ENCODE measurements around the gene TMEM186.
"Not testable (repeated sequence)": the region's sequence is repeated elsewhere in the genome, so short reads cannot be mapped to it uniquely, and the experiment has no call there.

TMEM186 gene, protein sequence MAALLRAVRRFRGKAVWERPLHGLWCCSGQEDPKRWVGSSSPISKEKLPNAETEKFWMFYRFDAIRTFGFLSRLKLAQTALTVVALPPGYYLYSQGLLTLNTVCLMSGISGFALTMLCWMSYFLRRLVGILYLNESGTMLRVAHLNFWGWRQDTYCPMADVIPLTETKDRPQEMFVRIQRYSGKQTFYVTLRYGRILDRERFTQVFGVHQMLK

DNA sequence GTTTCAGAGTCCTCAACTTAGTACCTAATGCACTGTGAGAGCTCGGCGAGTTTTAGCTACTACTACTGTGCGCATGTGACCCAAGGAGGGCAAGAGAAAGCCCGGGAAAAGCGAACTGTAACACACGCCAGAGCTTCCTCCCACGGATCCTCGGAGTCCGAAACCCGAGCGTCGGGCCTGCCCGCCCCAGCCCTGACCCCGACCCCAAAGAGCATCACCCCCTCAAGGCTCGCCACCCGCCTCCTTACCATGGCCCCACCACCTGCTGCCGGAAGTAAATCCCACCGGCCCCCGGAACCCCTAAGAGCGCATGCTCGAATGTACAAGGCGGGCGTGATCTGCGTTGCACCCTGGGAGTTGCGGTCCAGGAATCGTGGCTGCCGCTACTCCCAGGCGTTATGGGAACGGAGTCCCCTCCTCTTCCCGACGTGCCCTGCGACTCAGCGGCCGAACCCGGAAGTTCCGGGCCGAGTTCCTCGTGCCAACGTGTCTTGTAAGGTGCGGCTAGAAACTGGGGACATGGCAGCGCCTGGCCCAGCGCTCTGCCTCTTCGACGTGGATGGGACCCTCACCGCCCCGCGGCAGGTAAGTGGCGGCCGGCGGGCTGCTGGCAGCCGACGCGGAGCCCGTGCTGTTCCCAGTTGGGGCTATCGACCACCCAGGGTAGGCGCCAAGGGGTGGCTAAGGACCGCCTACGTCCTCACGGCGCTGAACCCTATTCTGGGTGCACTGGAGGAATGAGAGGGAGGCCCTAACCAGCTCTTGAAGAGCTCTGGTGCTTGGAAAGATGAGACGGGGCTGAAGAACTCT is at the start of gene TMEM186, which contains the start of gene PMM2:
Gene TMEM186, minus strand, starts transcription at position 276 of the 810 bp plus-strand sequence. Its CDS starts 25 bp downstream, at position 251.
Gene PMM2, plus strand, starts transcription at position 476 of the 810 bp plus-strand sequence. Its CDS starts 44 bp downstream, at position 520.
- peak; percentile 81 for DNase-seq

DNA sequence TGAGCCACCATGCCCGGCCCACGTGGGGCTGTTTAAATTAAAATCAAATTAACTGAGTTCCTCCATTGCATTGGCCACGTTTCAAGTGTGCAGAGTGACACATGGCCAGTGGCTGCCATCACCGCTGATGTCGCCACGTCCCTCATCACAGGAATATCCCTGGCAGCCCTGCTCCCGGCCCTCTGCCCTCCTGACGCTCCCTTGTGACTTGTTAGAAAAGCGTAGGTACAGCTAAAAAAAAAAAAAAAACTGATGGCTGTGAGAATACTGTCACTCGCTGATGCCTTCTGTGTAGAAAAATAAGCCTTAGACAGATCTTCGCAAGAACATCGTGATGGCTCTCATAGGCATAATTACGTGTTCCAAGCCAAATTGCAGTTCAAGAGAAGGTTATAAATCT is 49.7 kb upstream of the TMEM186 start:
- no peak for DNase-seq

DNA sequence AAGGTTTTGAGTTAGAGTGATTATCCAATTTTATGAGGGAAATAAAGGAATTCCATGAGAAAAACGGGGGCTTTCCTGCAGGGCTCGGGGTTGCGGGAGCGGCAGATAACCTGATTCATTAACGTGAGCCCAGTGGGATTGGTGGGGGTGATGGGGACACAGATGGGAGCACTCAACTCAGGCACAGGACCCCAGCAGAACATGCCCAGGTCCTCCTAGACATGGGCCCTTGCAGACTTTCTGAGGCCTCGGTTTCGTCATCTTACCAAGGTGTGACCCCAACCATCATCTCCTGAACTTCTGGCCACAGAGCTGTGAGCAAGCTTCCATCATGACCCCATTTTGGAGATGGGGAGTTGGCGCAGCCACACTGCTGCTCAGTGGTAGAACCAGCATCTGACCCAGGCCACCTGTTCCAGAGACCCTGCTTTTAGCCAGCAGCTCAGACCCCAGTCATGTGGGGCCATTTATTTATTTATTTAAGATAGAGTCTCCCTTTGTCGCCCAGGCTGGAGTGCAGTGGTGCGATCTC is 49.0 kb upstream of the TMEM186 start:
- DNase-seq: no peak

DNA sequence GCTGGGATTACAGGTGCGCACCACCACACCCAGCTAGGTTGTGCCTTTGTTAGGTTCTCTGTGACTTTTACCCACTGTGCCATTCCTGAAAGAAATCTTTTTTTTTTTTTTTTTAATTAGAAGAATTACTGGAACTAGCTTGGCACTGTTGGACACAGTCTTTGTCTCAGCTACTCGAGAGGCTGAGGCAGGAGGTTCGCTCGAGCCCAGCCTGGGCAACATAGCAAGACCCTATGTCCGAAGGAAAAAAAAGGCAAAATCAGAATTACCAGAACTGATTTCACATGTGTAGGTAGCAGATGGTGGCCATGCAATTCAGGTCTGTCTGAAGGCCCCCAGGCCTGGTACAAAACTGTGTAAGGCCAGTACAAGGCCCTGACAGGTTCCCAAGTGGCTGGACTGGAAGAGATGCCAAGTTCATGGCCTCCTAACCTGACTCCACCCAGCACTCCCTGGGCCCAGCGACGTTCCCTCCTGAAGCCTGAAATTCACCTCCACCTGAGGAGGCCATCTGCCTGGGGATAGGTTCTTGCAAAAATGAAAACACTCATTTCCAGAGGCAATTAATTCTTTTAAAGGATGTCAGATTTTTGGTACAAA is 48.4 kb upstream of the TMEM186 start:
- no peak for DNase-seq

DNA sequence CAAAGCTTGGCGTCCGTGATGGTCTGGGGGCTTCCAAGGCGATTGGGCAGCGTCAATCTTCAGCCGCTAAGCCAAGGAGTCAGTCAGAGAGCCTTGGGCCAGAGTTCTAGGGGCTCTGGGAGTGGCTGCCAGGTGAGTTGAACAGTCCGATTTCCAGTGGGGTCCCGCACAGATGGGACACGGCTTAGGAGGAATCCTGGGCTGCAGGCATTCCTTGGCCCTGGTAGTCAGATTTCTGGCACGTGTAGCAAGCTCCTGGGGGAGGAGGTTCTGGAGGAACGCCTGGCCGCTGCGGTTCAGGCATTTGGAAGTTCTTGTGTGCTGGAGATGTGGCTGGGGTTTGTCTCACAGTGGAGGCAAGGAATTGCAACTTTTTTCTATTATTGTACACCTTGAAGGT is 45.9 kb upstream of the TMEM186 start:
- not testable (repeated sequence) for DNase-seq

DNA sequence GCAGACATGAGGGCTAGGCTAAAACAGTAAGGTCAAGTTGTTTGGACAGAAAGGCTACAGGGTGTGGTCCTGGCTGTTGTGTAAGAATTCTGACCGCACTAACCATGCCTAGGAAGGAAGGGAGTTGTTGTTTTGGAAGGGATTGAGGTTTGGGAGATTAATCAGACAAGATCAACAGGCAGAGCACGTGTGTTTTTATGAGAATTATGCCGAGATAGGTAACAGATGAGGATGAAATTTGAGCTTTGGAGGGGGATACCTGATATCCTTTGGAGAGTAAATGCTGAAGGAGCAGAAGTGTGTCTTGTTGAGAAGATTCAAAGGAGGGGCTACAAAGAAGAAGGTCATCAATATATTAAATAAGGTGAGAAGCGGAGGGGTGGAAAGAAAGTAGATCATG is 44.6 kb upstream of the TMEM186 start:
- not testable (repeated sequence) for DNase-seq

DNA sequence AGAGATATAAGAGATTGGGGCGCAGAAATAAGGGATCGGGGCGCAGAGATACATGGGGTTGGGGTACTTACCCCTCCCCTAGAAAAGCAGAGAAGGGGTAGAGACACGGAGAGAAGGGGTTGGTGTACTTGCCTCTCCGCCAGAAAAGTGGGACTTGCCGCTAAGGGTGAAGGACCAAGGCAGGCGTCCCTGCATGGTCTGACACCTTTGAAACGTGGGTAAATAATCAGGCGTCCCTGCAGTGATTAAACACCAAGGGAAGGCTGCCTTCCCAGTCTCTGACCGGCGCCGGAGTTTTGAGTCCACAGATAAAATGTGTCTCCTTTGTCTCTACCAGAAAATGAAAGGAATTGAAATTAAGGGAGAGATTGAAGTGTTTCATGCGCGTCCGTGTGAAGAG is 40.2 kb upstream of the TMEM186 start:
- DNase-seq: not testable (repeated sequence)

DNA sequence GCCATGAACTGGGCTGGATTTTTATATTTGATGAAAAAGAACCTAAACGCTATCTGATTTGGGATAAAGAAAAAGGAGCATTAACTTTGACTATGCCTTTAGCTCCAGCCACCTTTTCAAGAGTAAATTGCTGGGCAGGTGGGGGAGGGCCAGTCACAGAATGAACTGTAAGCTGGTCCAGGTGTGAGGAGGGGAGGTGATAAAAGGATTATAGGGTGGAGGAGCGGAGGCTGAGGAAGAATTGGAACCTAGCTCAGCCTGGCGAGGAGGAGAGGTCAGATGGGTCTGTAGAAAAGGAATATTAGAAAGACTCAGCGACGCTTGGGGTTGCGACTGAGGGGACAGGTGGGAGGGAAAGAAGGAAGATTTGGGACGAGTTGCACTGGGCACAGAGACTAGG is 39.4 kb upstream of the TMEM186 start:
- not testable (repeated sequence) for DNase-seq

DNA sequence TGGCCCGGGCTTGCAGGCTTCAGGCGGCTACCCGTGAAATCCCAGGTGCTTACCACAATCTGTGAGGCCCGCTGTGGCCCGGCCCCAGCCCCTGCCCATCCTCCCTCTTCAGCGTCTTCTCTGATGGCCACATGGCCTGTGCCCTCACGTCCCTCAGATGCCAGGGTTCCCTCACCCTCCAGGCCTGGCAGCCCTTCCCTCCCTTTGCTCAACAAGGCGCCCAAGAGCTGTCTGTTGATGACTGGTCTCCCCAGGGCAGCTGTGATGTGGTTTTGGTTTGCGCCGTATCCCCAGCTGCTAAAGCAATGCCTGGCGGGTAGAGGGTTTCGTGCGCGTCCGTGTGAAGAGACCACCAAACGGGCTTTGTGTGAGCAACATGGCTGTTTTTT is 35.3 kb upstream of the TMEM186 start:
- no peak for DNase-seq

DNA sequence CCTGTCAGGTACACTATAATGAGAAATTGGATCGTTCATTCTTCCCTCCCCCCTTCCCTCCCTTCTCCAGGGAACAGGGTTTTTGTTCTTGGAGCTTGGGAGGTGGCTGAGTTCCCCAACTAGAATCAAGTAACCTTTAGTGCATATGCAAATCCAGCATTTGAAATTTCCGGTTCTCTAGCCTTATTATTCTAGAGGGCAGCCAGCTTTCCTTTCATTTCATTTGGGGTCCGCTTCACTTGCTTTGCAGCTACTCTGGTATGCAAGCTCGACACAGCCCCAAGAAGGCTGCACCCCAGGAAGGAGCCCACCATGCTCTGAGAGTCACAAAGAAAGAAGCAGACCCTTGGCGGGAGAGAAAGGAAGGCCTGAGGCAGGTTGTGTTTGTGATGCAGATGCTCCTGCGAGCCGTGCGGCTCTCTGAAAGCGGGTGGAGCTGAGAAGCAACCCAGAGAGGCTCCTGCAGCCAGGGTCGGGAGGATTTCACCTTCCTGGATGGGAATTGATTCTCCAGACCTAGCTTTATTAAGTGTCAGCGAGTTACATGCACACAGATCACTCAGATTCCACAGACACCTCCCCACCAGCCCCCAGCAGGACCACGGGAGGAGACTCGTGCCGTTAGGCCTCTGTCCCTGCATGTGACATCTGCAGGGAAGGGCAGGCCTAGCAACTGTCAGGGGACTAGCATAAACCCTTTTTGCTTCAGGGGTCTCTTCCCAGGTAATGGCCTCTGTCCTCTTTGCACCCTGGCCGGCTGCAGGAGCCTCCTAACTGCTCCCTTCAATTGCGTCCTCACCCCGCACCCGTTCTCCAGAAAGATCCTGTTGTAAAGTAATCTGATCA is 34.7 kb upstream of the TMEM186 start:
- DNase-seq: no peak

DNA sequence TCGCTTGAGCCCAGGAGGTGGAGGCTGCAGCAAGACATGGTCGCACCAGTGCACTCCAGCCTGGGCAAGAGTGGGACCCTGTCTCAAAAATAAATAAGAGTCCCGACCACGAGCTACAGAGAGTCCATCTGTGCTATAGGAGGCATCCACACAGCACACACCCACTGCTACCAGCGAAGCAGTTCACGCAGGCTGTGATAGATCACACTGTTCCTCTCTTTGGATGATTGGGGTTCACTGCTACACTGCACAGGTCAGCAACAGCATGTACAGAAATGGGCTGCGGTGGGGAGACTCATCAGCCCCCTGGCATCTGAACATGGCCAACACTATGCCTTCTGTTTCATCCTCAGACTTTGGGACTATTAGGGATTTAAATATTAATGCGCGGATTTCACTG is 34.0 kb upstream of the TMEM186 start:
- DNase-seq: no peak

DNA sequence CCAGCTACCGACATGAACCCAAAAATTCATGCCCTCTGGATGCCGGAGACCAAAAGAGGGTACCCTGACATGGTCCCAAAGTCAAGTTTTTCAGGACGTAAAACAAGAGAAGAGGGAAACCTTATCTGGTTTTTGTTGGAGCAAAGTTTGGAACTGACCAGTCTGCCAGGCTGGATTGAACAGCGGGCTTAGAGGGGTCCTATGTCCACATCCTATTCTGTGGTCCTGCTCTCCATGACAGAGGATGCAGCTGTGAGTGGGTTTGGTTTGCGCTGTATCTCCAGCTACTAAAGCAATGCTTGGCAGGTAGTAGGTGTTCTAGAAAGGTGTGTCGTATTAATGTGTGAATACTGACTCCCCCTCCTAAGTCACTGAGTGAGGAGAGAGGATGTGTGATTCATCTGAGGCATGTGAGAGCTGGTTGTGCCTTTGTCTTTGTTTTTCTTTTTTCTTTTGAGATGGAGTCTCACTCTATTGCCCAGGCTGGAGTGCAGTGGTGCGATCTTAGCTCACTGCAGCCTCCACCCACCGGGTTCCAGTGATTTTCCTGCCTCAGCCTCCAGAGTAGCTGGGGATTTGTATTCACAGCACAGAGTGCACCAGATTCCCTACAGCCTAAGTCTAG is 31.2 kb upstream of the TMEM186 start:
- no peak for DNase-seq

DNA sequence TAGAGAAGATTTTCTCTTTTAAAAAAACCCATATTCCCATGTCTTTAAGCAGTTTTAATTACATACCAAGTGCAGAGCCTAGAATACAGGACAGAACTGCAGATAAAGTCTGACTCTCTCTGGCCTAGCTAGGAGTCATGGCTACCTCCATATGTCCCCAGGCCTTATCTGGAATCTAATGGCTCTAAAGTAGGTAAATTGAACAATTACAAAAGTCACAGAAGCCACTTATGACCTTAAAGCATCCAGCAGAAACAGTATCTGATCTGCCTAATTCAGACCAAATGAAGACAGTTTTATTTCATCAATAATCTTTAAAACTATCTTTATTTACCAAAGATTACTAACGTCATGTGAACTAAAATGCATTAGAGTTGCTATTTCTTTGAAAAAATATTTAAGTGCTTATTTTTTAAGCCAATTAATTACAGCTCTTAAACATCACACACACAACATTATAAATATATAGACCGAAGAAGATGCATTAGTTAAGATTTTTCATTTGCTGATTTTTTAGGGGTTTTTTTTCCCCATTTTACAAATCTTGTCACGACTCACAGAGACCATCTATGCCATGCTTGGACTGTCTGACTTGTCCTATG is 28.9 kb upstream of the TMEM186 start:
- DNase-seq: no peak

DNA sequence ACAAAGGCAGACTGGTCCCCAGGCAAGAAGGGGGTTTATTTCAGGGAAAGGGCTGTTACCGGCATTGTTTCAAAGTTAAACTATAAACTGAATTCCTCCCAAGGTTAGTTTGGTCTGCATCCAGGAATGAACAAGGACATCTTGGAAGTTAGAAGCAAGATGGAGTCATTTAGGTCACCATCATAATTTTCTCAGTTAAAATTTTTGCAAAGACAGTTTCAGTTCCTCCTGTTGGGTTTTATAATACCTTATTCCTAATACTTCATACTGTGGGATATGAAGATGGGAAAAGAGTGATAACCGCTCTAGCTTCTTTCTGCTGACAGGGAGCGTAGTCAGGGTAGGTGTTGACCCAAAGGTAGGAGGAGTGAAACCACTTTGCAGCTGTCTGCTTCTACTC is 25.0 kb upstream of the TMEM186 start:
- DNase-seq: no peak

DNA sequence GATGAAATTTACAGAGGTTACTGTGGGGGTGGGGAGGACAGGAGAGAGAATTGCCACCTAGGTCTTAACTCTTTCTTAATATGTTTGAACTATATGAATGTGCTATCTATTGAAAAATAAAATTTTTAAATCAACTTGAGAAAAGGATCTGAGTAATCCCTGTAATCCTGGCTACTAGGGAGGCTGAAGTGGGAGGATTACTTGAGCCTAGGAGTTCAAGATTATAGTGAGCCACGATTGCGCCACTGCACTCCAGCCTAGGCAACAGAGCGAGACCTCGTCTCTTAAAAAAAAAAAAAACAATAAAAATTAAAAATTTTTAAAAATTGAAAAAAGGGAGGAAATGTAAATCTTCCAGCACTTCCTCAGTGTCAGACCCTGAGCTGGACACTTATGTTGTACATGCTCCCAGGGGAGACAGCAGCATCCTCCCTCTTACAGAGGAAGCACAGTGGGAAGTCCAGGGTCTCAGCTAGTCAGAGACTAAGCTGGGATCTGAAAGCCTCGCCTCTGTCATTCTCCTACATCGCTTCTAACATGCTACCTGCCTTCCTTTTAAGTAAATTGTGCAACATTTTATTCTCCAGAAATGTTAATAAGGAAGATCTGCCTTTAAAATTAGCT is 22.1 kb upstream of the TMEM186 start:
- no peak for DNase-seq

DNA sequence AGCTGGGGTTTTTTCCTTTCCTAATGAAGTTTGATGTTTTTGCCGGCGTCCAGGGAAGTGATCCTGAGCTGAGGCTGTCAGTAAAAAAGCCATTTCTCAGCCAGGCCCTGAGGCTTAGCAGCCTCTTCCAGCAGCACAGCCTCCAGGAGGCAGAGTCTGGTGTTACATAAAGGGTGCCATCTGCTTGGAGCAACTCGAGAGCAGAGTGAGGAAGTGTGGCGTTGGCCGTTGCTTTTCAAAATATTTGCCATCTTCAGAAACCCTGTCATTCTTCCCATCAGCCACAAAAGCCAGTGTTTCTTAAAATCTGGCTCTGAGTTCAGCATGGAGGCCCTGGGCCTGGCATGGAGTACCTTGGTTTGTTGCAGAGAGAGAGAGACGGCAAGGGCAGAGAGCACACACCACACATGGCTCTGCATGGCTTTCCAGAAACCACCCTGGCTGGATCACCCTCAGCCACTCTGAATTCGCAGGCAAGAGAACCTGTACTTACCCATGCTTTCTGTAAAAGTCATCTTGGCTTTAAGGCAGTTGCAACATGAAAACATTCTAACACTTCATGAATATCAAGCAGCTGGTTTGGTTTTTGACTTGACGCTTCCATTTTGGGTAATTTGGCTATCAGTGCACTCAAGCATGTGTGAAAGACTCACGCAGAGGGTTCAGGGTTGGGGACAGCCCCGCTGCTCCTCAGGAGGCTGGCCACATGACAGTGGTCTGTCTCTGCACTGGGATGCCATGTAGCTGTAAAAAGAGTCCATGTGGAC is 21.2 kb upstream of the TMEM186 start:
- DNase-seq: no peak

DNA sequence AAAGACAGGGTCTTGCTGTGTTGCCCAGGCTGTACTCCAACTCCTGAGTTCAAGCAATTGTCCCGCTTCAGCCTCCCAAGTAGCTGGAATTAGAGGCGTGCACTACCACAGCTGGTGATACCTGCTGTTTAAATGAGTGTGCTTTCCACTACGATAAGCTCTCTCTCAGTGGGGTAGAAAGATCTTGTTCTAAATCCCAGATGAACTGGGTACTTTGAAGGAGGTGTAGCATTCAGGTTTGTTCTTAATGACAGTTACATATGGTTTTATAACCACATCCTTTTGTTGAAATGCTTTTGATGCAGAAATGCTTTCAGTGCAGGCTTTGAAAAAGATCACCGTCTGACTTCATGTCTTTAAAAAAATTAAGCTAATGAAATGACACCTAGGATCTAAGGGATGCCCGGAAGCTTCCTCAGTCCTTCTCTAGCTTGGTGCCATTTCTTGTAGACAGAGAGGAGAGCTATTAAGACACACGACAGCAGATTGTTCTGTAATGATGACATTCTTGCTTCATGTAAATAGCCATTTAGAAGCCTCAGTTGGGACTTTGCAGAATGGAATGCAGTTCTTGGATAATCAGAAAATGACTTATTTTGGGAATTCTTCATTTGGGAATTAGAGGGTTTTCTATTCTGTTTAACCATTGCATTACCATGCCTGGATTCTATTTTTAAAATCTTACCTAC is 19.7 kb upstream of the TMEM186 start:
- no peak for DNase-seq

DNA sequence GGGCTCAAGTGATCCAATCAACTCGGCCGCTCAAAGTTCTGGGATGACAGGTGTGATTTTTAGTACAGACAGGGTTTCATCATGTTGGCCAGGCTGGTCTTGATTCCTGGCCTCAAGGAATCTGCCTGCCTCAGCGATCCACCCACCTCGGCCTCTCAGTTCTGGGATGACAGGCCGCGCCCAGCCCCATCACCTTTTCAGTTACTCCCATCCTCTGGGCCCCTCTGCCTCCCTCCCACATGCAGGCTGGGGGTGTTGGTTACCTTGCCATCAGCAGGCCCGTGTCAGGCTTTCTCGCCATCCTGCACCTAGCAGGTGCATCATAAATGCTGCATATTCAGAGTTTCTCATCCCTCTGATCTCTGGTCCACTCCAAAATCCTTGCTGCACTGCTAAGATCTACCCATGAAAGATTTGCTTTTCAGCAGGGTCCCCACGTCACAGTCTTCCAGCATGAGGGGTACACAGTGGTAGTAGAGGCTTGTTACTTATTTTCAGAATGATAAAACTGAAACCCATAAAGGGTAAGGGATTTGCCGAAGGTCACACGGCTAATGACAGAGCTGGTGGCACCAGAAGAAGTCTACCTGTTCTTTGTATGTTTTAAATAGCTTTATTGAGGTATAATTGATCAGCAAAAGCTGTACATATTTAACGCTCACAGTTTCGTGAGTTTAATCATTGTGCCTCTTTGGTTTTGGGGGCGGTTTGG is 16.8 kb upstream of the TMEM186 start:
- no peak for DNase-seq

DNA sequence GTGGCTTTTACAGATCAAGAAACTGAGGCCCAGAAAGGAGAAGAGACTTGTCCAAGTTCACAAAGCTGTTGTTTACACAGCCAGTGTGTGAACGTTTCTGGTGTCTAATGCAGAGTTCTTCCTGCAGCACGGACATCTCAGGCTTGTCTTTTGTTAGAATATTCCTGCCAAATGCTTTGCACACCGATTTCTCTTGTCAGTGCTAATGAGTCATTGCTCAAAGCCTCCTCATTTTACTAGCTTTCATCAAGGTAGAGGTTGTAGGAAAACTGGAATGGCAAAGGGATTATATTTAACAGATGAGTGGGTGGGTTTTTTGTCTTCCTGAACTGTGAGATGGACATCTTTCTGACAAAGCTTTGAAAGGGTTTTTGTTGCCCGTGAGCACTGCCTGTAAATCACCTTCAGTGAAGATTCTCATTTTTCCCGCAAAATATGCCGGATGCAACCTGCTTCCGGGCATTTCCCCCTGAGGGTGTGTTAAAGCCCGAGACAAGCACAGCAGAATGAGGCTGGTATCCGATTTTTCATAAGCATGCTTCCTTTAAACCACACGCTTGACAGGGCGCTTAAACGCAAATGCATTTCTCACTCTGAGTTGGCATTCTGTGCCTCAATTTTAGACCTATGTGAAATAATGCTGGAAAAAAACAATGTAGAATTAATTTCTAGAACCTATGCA is 14.9 kb upstream of the TMEM186 start:
- no peak for DNase-seq

All from 8988T (cell line).